ENCODE results near the gene CSTPP1.

DNA sequence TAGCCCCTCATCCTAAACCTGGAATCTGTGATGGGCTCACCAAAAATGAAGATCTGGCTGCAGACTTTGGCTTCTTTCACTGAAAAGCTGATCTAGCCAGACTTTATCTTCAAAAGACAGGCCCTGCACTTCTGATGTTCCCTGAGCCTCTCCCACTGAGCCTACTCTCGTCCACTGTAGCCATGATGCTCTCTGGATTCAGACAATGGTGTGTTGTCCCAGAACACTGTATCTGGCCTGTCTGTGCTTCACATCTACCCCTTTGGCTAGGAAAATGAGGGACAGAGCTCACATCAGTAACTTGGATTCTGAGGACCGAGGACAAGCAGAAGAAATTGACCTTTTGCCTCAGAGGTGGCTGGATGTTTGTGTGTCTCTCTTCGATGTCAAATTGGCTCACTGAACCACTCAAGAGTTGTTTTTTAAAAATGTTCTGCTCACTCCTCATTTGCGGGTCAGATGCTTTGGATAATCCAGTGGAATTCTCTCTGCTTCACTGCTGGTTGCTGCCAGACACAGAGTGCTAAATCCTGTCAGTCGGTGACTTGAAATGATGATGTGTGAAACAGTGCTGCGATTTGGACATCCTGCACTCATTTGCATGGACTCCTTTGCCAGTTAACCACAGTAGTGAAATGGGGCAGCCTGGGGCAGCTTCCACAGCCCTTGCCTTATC, 172.6 kb downstream of the CSTPP1 start:
- TF ChIP-seq, protein P1, sequence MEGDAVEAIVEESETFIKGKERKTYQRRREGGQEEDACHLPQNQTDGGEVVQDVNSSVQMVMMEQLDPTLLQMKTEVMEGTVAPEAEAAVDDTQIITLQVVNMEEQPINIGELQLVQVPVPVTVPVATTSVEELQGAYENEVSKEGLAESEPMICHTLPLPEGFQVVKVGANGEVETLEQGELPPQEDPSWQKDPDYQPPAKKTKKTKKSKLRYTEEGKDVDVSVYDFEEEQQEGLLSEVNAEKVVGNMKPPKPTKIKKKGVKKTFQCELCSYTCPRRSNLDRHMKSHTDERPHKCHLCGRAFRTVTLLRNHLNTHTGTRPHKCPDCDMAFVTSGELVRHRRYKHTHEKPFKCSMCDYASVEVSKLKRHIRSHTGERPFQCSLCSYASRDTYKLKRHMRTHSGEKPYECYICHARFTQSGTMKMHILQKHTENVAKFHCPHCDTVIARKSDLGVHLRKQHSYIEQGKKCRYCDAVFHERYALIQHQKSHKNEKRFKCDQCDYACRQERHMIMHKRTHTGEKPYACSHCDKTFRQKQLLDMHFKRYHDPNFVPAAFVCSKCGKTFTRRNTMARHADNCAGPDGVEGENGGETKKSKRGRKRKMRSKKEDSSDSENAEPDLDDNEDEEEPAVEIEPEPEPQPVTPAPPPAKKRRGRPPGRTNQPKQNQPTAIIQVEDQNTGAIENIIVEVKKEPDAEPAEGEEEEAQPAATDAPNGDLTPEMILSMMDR (IDR thresholded peaks at IDR 0.05; ENCODE audit: borderline replicate concordance, extremely low read depth, low read length, poor library complexity, severe bottlenecking) = no peak
- TF ChIP-seq EZH2 (IDR thresholded peaks at IDR 0.05; ENCODE audit: borderline replicate concordance, low read depth, low read length, severe bottlenecking) = no peak

Data from DND-41 (cell line).